ENCODE data around the gene CNEP1R1.

The CNEP1R1 gene, protein sequence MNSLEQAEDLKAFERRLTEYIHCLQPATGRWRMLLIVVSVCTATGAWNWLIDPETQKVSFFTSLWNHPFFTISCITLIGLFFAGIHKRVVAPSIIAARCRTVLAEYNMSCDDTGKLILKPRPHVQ

DNA sequence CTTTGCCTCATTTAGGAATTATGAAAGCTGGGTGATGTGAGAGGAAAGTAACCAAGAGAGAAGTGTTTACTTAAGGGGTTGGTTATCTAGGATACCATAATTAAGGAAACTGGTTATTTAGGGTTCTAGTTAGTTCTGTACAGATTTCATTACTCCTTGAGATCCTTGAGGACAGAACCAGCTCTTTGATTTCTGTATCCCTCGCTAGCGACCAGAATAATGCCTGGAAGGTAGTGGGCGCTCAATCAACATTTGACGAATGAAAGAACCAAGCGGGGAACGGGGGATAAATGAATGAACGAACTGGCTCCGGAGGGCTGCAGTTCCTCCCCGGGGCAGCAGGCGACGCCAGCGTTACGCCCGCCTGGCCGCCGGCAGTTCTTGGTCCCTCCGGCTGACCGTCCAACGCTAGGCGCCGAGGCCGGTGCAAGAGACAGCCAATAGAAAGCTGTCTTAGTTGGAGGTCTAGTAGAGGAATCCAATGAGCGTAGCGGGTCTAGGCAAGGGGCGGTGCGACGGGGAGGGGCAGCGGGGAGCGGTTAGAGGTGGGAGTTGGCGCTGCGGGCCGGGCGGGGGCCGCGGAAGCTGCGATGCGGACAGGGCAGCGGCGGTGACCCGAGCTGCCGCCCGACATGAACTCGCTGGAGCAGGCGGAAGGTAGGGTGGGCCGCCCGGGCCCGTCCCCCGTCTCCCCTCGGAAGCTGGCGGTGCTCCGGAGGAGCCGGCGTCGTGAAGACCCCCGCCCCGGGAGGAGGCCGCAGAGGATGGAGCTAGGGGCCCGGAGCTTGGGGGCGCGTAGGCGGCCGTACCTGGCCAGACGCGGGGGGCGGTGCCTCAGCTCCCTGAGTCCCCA is at the start of gene CNEP1R1:
TSS of gene CNEP1R1 (plus strand) at position 542 of the 853 bp plus-strand sequence. CDS start at position 633, 91 bp downstream.
- peak; percentile 87 for DNase-seq (ENCODE audit: low read depth)
- H3K4me3 ChIP-seq (ENCODE audit: control insufficient read depth, low read depth, low read length) = peak within 1 kb of the TSS; percentile 96
- TF ChIP-seq, protein P1, sequence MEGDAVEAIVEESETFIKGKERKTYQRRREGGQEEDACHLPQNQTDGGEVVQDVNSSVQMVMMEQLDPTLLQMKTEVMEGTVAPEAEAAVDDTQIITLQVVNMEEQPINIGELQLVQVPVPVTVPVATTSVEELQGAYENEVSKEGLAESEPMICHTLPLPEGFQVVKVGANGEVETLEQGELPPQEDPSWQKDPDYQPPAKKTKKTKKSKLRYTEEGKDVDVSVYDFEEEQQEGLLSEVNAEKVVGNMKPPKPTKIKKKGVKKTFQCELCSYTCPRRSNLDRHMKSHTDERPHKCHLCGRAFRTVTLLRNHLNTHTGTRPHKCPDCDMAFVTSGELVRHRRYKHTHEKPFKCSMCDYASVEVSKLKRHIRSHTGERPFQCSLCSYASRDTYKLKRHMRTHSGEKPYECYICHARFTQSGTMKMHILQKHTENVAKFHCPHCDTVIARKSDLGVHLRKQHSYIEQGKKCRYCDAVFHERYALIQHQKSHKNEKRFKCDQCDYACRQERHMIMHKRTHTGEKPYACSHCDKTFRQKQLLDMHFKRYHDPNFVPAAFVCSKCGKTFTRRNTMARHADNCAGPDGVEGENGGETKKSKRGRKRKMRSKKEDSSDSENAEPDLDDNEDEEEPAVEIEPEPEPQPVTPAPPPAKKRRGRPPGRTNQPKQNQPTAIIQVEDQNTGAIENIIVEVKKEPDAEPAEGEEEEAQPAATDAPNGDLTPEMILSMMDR (IDR thresholded peaks at IDR 0.05; ENCODE audit: control insufficient read depth, insufficient read depth, low read depth, low read length, missing control alignments) = peak; percentile 100

DNA sequence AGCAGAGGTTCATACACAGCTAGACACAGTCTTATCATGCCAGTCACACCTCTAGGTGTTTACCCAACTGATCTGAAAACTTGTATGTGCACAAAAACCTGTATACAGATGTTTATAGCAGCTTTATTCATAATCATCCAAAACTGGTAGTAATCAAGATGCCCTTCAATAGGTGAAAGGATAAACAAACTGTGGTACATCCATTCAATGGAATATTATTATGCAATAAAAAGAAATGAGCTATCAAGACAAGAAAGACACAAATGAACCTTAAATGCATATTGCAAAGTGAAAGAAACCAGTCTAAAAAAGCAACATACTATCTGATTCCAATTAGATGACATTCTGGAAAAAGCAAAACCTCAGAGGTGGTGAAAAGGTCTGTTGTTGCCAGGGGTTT is 47.6 kb upstream of the CNEP1R1 start:
- H3K4me3 ChIP-seq (ENCODE audit: control insufficient read depth, low read depth, low read length) = no peak overlapping the region
- TF ChIP-seq, protein P1 (IDR thresholded peaks at IDR 0.05; ENCODE audit: control insufficient read depth, insufficient read depth, low read depth, low read length, missing control alignments) = no peak
- DNase-seq (ENCODE audit: low read depth) = no peak

GRCh38 chr16:49978569-49979326 is 46.3 kb upstream of the CNEP1R1 start:
- H3K4me3 ChIP-seq (ENCODE audit: control insufficient read depth, low read depth, low read length) = no peak overlapping the region
- no peak for DNase-seq (ENCODE audit: low read depth)
- TF ChIP-seq, protein P1 (IDR thresholded peaks at IDR 0.05; ENCODE audit: control insufficient read depth, insufficient read depth, low read depth, low read length, missing control alignments) = no peak

GRCh38 chr16:49980166-49980565 is 44.9 kb upstream of the CNEP1R1 start:
- TF ChIP-seq, protein P1 (IDR thresholded peaks at IDR 0.05; ENCODE audit: control insufficient read depth, insufficient read depth, low read depth, low read length, missing control alignments) = no peak
- no peak overlapping the region for H3K4me3 ChIP-seq (ENCODE audit: control insufficient read depth, low read depth, low read length)
- no peak for DNase-seq (ENCODE audit: low read depth)

DNA sequence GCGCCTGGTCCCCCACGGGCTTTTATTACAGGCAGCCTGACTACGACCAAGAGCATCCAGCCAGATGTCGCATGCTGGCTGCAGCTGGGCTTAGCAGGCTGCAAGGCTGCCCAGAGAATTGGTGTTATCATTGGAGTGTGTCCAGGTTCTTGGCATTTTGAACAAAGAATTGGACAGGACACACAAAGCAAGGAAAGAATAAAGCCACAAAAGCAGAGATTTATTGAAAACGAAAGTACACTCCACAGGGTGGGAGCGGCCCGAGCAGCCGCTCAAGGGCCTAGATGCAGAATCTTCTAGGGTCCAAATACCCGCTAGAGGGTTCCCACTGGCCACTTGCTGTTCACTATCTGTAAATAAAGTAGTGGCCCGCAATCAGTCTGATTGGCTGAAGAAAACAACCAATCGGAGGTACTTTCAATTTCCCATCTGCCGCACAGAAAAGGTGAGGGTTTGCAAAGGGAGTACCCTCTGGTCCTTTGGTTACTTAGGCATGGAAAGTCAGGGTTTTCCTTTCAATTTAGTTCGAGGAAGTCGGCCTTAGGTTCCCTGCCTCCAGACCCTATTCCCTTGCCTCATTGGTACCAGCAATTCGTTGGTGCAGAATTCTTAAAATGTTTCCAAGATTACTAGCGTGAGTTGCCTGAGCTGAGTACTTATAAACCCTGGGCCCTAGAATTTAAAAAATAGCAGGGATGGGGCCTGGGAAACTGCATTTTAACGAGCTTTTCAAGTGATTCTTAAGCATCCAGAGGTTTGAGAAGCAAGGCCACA is 38.5 kb upstream of the CNEP1R1 start:
- H3K4me3 ChIP-seq (ENCODE audit: control insufficient read depth, low read depth, low read length) = peak overlapping the region; percentile 29
- peak; percentile 32 for DNase-seq (ENCODE audit: low read depth)
- TF ChIP-seq, protein P1 (IDR thresholded peaks at IDR 0.05; ENCODE audit: control insufficient read depth, insufficient read depth, low read depth, low read length, missing control alignments) = no peak

DNA sequence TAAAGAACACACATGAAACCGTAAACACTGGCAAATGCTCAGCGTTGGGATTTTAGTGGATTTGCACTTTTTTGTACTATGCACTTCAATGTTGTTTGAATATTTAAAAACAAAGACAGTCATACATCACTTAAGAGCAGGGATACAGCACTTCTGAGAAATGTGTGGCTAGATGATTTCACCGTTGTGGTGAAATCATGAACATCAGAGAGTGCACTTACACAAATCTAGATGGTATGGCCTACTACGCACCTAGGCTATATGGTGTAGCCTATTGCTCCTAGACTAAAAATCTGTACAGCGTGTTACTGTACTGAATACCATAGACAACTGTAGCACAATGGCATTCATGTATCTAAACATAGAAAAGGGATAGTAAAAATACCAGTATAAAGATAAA is 37.6 kb upstream of the CNEP1R1 start:
- no peak overlapping the region for H3K4me3 ChIP-seq (ENCODE audit: control insufficient read depth, low read depth, low read length)
- TF ChIP-seq, protein P1 (IDR thresholded peaks at IDR 0.05; ENCODE audit: control insufficient read depth, insufficient read depth, low read depth, low read length, missing control alignments) = no peak
- DNase-seq (ENCODE audit: low read depth) = no peak

Data from AG09309 (cell line).